ENCODE data around the gene AP1M1. TPM values are rescaled to one million over a fixed set of nuclear protein-coding genes. Genes with fewer than 3 reads are reported as not detected.

Gene AP1M1
- polyA plus RNA-seq, 1 experiment = 42.5 TPM

DNA sequence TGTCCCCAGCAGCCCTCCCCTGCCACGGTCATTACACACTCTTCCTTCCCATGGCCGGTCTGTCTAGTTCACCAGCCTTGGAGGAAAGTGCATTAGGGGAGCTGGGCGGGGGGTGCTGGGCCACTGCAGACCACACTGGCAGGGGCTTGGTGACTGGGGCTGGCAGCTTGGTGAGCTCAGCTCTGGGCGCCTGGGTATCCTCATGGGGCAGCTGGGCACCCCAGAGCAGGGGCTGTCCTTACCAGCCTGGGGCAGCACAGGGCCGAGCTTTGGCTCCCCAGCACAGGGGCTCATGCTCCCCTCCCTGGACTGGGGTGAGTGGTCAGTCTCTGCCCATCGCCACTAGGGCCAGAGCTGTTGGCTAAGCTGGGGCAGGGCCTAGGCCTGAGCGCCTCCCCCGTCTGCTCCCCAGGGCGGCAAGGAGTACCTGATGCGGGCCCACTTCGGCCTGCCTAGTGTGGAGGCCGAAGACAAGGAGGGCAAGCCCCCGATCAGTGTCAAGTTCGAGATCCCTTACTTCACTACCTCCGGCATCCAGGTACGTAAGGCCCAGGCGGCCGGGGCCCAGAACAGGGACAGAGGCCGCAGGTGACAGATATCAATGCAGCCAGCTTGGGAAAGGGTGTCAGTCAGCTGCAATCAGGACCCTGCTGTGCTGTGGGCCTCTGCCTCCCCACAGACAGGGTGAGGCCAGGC is 35.5 kb downstream of the AP1M1 start:
- TF ChIP-seq, protein P1, sequence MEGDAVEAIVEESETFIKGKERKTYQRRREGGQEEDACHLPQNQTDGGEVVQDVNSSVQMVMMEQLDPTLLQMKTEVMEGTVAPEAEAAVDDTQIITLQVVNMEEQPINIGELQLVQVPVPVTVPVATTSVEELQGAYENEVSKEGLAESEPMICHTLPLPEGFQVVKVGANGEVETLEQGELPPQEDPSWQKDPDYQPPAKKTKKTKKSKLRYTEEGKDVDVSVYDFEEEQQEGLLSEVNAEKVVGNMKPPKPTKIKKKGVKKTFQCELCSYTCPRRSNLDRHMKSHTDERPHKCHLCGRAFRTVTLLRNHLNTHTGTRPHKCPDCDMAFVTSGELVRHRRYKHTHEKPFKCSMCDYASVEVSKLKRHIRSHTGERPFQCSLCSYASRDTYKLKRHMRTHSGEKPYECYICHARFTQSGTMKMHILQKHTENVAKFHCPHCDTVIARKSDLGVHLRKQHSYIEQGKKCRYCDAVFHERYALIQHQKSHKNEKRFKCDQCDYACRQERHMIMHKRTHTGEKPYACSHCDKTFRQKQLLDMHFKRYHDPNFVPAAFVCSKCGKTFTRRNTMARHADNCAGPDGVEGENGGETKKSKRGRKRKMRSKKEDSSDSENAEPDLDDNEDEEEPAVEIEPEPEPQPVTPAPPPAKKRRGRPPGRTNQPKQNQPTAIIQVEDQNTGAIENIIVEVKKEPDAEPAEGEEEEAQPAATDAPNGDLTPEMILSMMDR (IDR thresholded peaks at IDR 0.05; ENCODE audit: low read depth, low read length) = no peak
- CTCF ChIA-PET = interaction anchor here (0.6 kb wide), 1 partner anchor 150 kb away, joined by 3 read pairs; no protein-coding TSS in a partner anchor

GRCh38 chr19:16233836-16234551 is 36.3 kb downstream of the AP1M1 start:
- POLR2A ChIA-PET = interaction anchor here (0.6 kb wide), 1 partner anchor 36 kb away, joined by 3 read pairs; the partner anchor contains the start of gene AP1M1
- no peak overlapping the region for H3K4me3 ChIP-seq (ENCODE audit: low read depth, low read length)
- no peaks in the 10 kb centered on the region for H3K27me3 ChIP-seq (ENCODE audit: control insufficient read depth, insufficient read depth, low read length)
- CTCF ChIA-PET = no interaction called here
- H3K9me3 ChIP-seq (ENCODE audit: control insufficient read depth, insufficient read depth, low read length) = peaks cover 5% of the 10 kb centered on the region; the same call in 1 of the 2 replicates
- DNase-seq (ENCODE audit: low read depth, low spot score) = no peak
- no peak overlapping the region for H3K27ac ChIP-seq (ENCODE audit: low read depth, low read length)
- TF ChIP-seq, protein P1 (IDR thresholded peaks at IDR 0.05; ENCODE audit: low read depth, low read length) = no peak

More for the DNA sequence above, 35.5 kb downstream of the AP1M1 start:
- no peak overlapping the region for H3K4me3 ChIP-seq (ENCODE audit: low read depth, low read length)
- H3K27me3 ChIP-seq (ENCODE audit: control insufficient read depth, insufficient read depth, low read length) = no peaks in the 10 kb centered on the region
- H3K27ac ChIP-seq (ENCODE audit: low read depth, low read length) = no peak overlapping the region
- peaks cover 5% of the 10 kb centered on the region; the same call in 1 of the 2 replicates for H3K9me3 ChIP-seq (ENCODE audit: control insufficient read depth, insufficient read depth, low read length)
- DNase-seq (ENCODE audit: low read depth, low spot score) = no peak
- POLR2A ChIA-PET = interaction anchor here (0.6 kb wide), 1 partner anchor 36 kb away, joined by 3 read pairs; the partner anchor contains the start of gene AP1M1

DNA sequence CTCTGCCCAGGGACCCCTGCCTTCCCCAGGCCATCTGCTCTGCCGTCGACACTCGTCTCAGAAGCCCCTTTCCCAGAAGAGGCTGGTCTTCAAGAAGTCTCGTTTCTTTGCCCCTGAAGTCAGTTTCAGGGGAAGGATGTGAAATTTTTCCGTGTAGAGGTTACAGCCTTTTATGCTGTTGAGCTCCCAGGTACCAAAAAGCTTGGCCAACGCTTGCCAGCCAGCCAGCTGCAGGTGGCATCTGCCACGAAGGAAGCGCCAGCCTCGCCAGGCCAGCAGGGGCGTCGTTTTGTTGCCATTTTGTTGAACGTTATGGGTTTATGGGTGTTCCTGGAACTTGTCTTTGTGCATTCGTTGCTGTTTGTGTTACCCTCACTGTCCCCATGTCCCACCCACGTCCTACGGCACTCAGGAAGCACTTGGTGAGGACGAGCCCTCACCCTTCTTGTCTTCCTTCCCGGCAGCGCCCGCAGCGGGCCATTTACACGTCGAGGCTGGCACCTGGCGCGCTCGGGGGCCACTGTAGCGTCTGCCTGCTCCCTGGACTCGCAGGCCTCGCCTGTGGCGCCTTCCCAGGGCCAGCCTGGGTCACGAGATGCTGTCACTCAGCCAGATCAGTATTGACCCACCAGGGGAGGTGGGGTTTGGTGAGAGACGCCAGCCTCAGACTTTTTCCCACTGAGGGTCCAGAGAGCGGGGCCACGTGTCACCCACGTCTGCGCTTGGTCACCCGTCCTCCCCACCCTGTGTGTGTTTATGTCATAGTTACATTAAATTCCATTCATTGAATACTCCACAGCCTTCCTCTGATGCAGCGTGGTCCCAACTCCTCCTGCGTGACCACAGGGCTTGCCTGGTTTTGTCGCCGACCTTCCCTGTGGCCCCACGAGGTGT is 37.1 kb downstream of the AP1M1 start:
- ChIA-PET CTCF (no interaction called here), POLR2A (no interaction called here)
- TF ChIP-seq, protein P1 (IDR thresholded peaks at IDR 0.05; ENCODE audit: low read depth, low read length) = no peak
- Histone ChIP-seq H3K27me3 (ENCODE audit: control insufficient read depth, insufficient read depth, low read length) (no peaks in the 10 kb centered on the region), H3K27ac (ENCODE audit: low read depth, low read length) (no peak overlapping the region), H3K4me3 (ENCODE audit: low read depth, low read length) (no peak overlapping the region), H3K9me3 (ENCODE audit: control insufficient read depth, insufficient read depth, low read length) (peaks cover 5% of the 10 kb centered on the region; the same call in 1 of the 2 replicates)
- DNase-seq (ENCODE audit: low read depth, low spot score) = no peak

DNA sequence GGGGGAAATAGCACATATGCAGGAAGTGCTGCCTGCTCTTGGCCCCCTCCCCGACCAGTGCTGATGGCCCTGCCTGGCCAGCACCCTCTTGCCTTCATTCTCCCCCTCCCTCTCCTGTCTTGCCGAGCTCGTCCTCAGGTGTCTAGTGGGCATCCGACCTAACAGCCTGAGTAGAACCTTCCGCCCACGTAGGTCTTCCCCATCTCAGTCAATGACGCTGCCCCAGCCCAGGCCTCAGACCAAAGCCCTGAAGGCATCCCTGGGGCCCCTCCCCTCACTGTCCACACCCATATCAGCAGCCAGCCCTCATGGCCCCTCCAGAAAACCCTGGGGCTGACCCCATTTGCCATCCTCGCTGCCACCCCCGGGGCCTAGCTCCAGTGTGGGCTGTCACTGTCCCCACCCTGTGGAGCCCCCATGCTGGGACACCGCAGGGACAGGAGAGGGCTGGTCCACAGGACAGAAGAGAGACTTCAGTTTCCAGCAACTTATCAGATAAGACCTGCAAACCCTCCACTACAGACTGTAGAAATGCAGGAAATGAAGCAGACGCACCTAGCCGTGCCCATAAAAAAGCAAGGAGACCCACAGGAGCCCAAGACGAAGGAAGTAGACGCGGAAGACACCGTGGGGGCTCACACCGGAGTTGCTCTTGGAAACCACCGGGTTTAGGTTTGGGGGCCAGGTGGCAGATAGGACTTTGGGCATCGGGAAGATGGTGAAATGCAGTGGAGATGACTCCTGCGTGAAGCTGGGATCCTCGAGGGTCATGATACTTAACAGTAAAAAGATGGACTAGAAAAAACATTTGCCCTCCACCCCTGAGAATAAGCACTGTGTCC is 38.3 kb downstream of the AP1M1 start:
- DNase-seq (ENCODE audit: low read depth, low spot score) = no peak
- Histone ChIP-seq H3K27me3 (ENCODE audit: control insufficient read depth, insufficient read depth, low read length) (no peaks in the 10 kb centered on the region), H3K4me3 (ENCODE audit: low read depth, low read length) (no peak overlapping the region), H3K9me3 (ENCODE audit: control insufficient read depth, insufficient read depth, low read length) (peaks cover 5% of the 10 kb centered on the region; the same call in 1 of the 2 replicates), H3K27ac (ENCODE audit: low read depth, low read length) (no peak overlapping the region)
- ChIA-PET POLR2A (no interaction called here), CTCF (interaction anchor here (0.9 kb wide), 1 partner anchor 147 kb away, joined by 5 read pairs; no protein-coding TSS in a partner anchor)
- TF ChIP-seq, protein P1 (IDR thresholded peaks at IDR 0.05; ENCODE audit: low read depth, low read length) = no peak
